ENCODE results near the gene TEX38.
"Not testable (repeated sequence)": the region's sequence is repeated elsewhere in the genome, so short reads cannot be mapped to it uniquely, and the experiment has no call there.

The TEX38 gene

GRCh38 chr1:46719689-46720088 is 48.0 kb downstream of the TEX38 start:
- TF ChIP-seq CTCF (IDR thresholded peaks at IDR 0.05; ENCODE audit: low read depth, low read length, missing control alignments): no peak
- in situ Hi-C loops (cut with HindIII; ENCODE audit: low sequenced_read_pairs): no loop called here
- H3K4me3 ChIP-seq (ENCODE audit: low read depth, low read length): peak overlapping the region; percentile 85
- no peak for DNase-seq (ENCODE audit: low read depth)

- DNase-seq (ENCODE audit: low read depth); in situ Hi-C loops (cut with HindIII; ENCODE audit: low sequenced_read_pairs); H3K4me3 ChIP-seq (ENCODE audit: low read depth, low read length): not testable (repeated sequence)
These were observed 48.7 kb downstream of the TEX38 start for GRCh38 chr1:46720319-46720718.

- TF ChIP-seq CTCF (IDR thresholded peaks at IDR 0.05; ENCODE audit: low read depth, low read length, missing control alignments): no peak
These were observed 49.5 kb downstream of the TEX38 start for GRCh38 chr1:46721204-46721603.

GRCh38 chr1:46721686-46722205 is 50.1 kb downstream of the TEX38 start:
- no peak overlapping the region for H3K4me3 ChIP-seq (ENCODE audit: low read depth, low read length)
- in situ Hi-C loops (cut with HindIII; ENCODE audit: low sequenced_read_pairs): no loop called here
- no peak for DNase-seq (ENCODE audit: low read depth)
- no peak for TF ChIP-seq CTCF (IDR thresholded peaks at IDR 0.05; ENCODE audit: low read depth, low read length, missing control alignments)

More at GRCh38 chr1:46721204-46721603, 49.5 kb downstream of the TEX38 start:
- in situ Hi-C loops (cut with HindIII; ENCODE audit: low sequenced_read_pairs): no loop called here
- no peak for DNase-seq (ENCODE audit: low read depth)
- H3K4me3 ChIP-seq (ENCODE audit: low read depth, low read length): no peak overlapping the region

Measured in astrocyte of the cerebellum (primary cell).